NCI-H82 treated with DMSO at 0.1 percent for 48 hours (cell line): ENCODE data around the gene C19orf12.
"Not testable (repeated sequence)": the region's sequence is repeated elsewhere in the genome, so short reads cannot be mapped to it uniquely, and the experiment has no call there.

Experiments used
- DNase-seq: peaks from one replicate; lab custom pipeline; 2025; ENCODE audit not compliant: unreplicated experiment; lab: John Stamatoyannopoulos, UW

The C19orf12 gene

GRCh38 chr19:29677001-29677817 is 37.9 kb downstream of the C19orf12 start:
- DNase-seq, result no peak

- no peak for DNase-seq
Observed at GRCh38 chr19:29676586-29676985, 38.5 kb downstream of the C19orf12 start.

GRCh38 chr19:29675650-29676186 is 39.3 kb downstream of the C19orf12 start:
- no peak for DNase-seq

- no peak for DNase-seq
Observed at GRCh38 chr19:29675120-29675649, 39.9 kb downstream of the C19orf12 start.

GRCh38 chr19:29674374-29675119 is 40.5 kb downstream of the C19orf12 start:
- DNase-seq, result no peak

GRCh38 chr19:29673451-29674371 is 41.4 kb downstream of the C19orf12 start:
- no peak for DNase-seq

GRCh38 chr19:29672933-29673336 is 42.1 kb downstream of the C19orf12 start:
- no peak for DNase-seq

GRCh38 chr19:29672319-29672932 is 42.6 kb downstream of the C19orf12 start:
- DNase-seq, result no peak

- no peak for DNase-seq
Observed at GRCh38 chr19:29671393-29672160, 43.5 kb downstream of the C19orf12 start.

GRCh38 chr19:29671026-29671392 is 44.1 kb downstream of the C19orf12 start:
- not testable (repeated sequence) for DNase-seq

GRCh38 chr19:29670255-29670654 is 44.8 kb downstream of the C19orf12 start:
- no peak for DNase-seq

- no peak for DNase-seq
Observed at GRCh38 chr19:29668746-29669609, 46.1 kb downstream of the C19orf12 start.

GRCh38 chr19:29667901-29668341 is 47.1 kb downstream of the C19orf12 start:
- DNase-seq, result no peak

- no peak for DNase-seq
Observed at GRCh38 chr19:29667387-29667783, 47.7 kb downstream of the C19orf12 start.

- DNase-seq, result peak; percentile 38
Observed at GRCh38 chr19:29666578-29667386, 48.3 kb downstream of the C19orf12 start.

GRCh38 chr19:29665826-29666577 is 49.1 kb downstream of the C19orf12 start:
- DNase-seq, result no peak
